Keratinocyte (primary cell): ENCODE measurements around the gene ACAD11. TPM values are rescaled to one million over a fixed set of nuclear protein-coding genes. Genes with fewer than 3 reads are reported as not detected.
A peak's percentile ranks its signal among the peaks of the same experiment; 100 is the strongest.

Source experiments
- DNase-seq: peaks from one replicate; pipeline ENCODE4 v3.0.0-alpha.2; 2011; ENCODE audit warnings: low read depth, missing footprints, low spot score
- FAIRE-seq: peaks from 2 replicates; lab custom pipeline; 2011; peaks lifted over from hg19 to GRCh38; lab: Jason Lieb, UNC
- H2AFZ ChIP-seq: 2 replicates; pipeline ENCODE4 v1.6.0; 2012; ENCODE audit warnings: low read length, control low read depth, inconsistent platforms; ENCODE audit not compliant: control insufficient read depth
- H3K27ac ChIP-seq: 2 replicates; pipeline ENCODE4 v1.5.1; 2011; ENCODE audit warnings: low read length; ENCODE audit not compliant: control insufficient read depth, insufficient read depth
- H3K27me3 ChIP-seq: 3 replicates; pipeline ENCODE4 v1.6.0; 2011; ENCODE audit warnings: low read length; ENCODE audit not compliant: control insufficient read depth, insufficient read depth; ENCODE audit errors: extremely low read depth
- H3K36me3 ChIP-seq, 2 experiments: 2 replicates in 1 of 2; 3 replicates in 1 of 2; pipeline ENCODE4 v1.5.1; 2011; ENCODE audit warnings: low read length in 2 of 2, mild to moderate bottlenecking in 1 of 2; ENCODE audit not compliant: control insufficient read depth in 2 of 2, insufficient read depth in 2 of 2; ENCODE audit errors: extremely low read depth in 1 of 2
- H3K4me1 ChIP-seq: 3 replicates; pipeline ENCODE4 v1.5.1; 2011; ENCODE audit warnings: low read length; ENCODE audit not compliant: control insufficient read depth, insufficient read depth; ENCODE audit errors: extremely low read depth
- H3K4me2 ChIP-seq: 3 replicates; pipeline ENCODE4 v1.6.0; 2011; ENCODE audit warnings: low read depth, low read length; ENCODE audit not compliant: control insufficient read depth, insufficient read depth; ENCODE audit errors: extremely low read depth
- H3K4me3 ChIP-seq, 3 experiments: fragments of 200-600 bp in 1 of 3; sonication (generic) in 1 of 3; 2 replicates in 2 of 3; 3 replicates in 1 of 3; pipeline ENCODE4 v1.5.1; 2011 to 2016; ENCODE audit warnings: low read length in 3 of 3, mild to moderate bottlenecking in 3 of 3, control low read depth in 2 of 3, inconsistent platforms in 1 of 3, low read depth in 1 of 3, mixed read lengths in 1 of 3, mixed run types in 1 of 3, moderate library complexity in 1 of 3; ENCODE audit not compliant: control insufficient read depth in 2 of 3, insufficient read depth in 2 of 3; ENCODE audit errors: extremely low read depth in 1 of 3
- H3K79me2 ChIP-seq: 2 replicates; pipeline ENCODE4 v1.6.0; 2012; ENCODE audit warnings: low read length; ENCODE audit not compliant: control insufficient read depth, insufficient read depth
- H3K9ac ChIP-seq: 3 replicates; pipeline ENCODE4 v1.6.0; 2011; ENCODE audit warnings: low read length; ENCODE audit not compliant: control insufficient read depth, insufficient read depth; ENCODE audit errors: extremely low read depth
- H3K9me1 ChIP-seq: 3 replicates; pipeline ENCODE4 v1.6.0; 2011; ENCODE audit warnings: low read length; ENCODE audit not compliant: control insufficient read depth, insufficient read depth; ENCODE audit errors: extremely low read depth
- H3K9me3 ChIP-seq: 2 replicates; pipeline ENCODE4 v1.5.1; 2012; ENCODE audit warnings: low read depth, low read length; ENCODE audit not compliant: control insufficient read depth
- H4K20me1 ChIP-seq: 3 replicates; pipeline ENCODE4 v1.6.0; 2011; ENCODE audit warnings: low read length; ENCODE audit not compliant: control insufficient read depth, insufficient read depth; ENCODE audit errors: extremely low read depth
- CTCF ChIP-seq, 3 experiments: IDR thresholded peaks in 1 of 3; conservative IDR thresholded peaks in 1 of 3; optimal IDR thresholded peaks in 1 of 3; 2 replicates in 2 of 3; 3 replicates in 1 of 3; pipeline versions ENCODE3 to v1.5.1; 2011; ENCODE audit warnings: low read length in 3 of 3, mild to moderate bottlenecking in 3 of 3, moderate library complexity in 2 of 3, control low read depth in 1 of 3, inconsistent platforms in 1 of 3; ENCODE audit not compliant: insufficient read depth in 2 of 3; ENCODE audit errors: extremely low read depth in 1 of 3
- EZH2 ChIP-seq: IDR thresholded peaks from one replicate; pipeline ENCODE4 v1.6.1; 2012; ENCODE audit warnings: inconsistent platforms, mild to moderate bottlenecking, low read length, moderate library complexity
- dilution Hi-C: fragments of 300-500 bp; cut with MboI; formaldehyde crosslinking; loops from one replicate; pipeline ENCODE4 v1.7.0; 2020; ENCODE audit warnings: low sequenced_read_pairs; ENCODE audit not compliant: extremely low pct_ligation_motif_present
- polyA plus RNA-seq, 5 experiments: library from polyadenylated mRNA; depleted of rRNA in 3 of 5; stranded (reverse) in 3 of 5; stranded (forward) in 1 of 5; unstranded in 1 of 5; fragments of >200 nt; gene quantifications; 1 replicate in 1 of 5; 2 replicates in 3 of 5; 3 replicates in 1 of 5; pipeline versions ENCODE4 v1.2.1 to v1.2.3, GENCODE V29; 2011 to 2012; ENCODE audit warnings: missing spikeins in 2 of 5, low read depth in 1 of 5, low replicate concordance in 1 of 5

The ACAD11 gene
- polyA plus RNA-seq, 1 donor (not counting 4 experiments of a cell fraction or from before 2014, with no cell fraction given) = 32.1 TPM

DNA sequence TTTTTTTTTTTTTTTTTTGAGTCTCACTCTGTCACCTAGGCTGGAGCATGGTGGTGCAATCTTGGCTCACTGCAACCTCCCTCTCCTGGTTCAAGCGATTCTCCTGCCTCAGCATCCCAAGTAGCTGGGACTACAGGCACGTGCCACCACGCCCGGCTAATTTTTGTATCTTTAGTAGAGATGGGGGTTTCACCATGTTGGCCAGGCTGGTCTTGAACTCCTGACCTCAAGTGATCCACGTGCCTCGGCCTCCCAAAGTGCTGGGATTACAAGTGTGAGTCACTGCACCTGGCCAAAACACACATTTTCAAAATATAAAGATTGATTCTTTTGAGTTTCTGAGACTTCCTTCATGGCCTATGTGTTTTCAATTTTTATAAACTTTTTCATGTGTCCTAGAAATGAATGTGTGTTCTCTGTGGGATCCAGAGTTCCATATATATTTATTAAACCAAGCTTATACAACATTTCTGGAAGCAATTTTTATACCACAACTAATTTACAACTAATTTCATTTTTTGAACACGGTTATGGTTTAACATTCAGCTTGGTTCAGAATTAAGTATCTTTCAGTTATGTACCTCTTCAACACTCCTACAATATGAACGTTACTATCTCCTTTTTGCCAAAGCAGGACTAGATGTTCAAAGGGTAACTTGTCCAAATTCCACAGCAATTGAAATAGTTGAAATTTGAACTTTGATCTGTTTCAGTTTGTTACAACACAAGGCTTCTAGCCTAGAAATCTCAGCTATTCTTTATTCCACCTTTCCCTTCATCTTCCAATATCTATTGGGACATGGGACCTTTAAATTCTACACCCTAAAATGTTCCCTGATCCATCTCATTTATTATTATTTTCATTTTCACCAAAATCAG lies 1.5 kb downstream of the ACAD11 start:
- no peaks in the 10 kb centered on the region for H4K20me1 ChIP-seq
- TF ChIP-seq CTCF (optimal IDR thresholded peaks at IDR 0.05 in 1 of 3, IDR thresholded peaks at IDR 0.05 in 1 of 3, conservative IDR thresholded peaks at IDR 0.05 in 1 of 3; ENCODE audit: extremely low read depth in 1 of 3, insufficient read depth in 2 of 3, low read length in 3 of 3) (no peak), EZH2 (no peak)
- H3K36me3 ChIP-seq = no peaks in the 10 kb centered on the region
- no peak overlapping the region for H3K9ac ChIP-seq
- H3K4me2 ChIP-seq = peak overlapping the region; percentile 97
- DNase-seq = no peak
- H3K9me3 ChIP-seq = no peaks in the 10 kb centered on the region
- FAIRE-seq = no peak
- no peaks in the 10 kb centered on the region for H3K9me1 ChIP-seq
- peaks cover 42% of the 10 kb centered on the region for H3K79me2 ChIP-seq
- no peaks in the 10 kb centered on the region for H3K27me3 ChIP-seq
- dilution Hi-C loops = no loop called here
- H3K4me1 ChIP-seq = peaks cover 14% of the 10 kb centered on the region
- H2AFZ ChIP-seq = no peak overlapping the region
- peak overlapping the region; percentile 95 for H3K27ac ChIP-seq
- peak overlapping the region; percentile 86 to 99 (median 98) for H3K4me3 ChIP-seq

DNA sequence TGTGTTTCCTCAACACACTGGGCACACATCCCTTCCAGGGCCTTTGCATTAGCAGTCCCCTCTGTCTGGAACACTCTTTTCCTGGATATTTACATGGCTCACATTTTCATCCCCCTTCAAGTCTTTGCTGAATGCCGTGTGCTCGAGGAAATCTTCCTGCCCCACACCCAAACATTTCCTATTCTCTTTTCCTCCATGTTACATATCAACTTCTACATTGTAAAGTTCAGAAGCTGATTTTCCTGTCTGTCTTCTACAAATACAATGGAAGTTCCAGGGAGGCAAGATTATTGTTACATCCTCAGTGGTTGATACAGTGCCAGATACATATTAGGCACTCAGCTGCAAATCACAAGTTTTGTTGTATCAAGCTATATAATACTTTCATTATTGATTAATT lies 4.1 kb downstream of the ACAD11 start:
- no peaks in the 10 kb centered on the region for H3K9me1 ChIP-seq
- peaks cover 3% of the 10 kb centered on the region for H3K4me1 ChIP-seq
- TF ChIP-seq EZH2 (no peak), CTCF (optimal IDR thresholded peaks at IDR 0.05 in 1 of 3, IDR thresholded peaks at IDR 0.05 in 1 of 3, conservative IDR thresholded peaks at IDR 0.05 in 1 of 3; ENCODE audit: extremely low read depth in 1 of 3, insufficient read depth in 2 of 3, low read length in 3 of 3) (no peak)
- H3K9ac ChIP-seq = no peak overlapping the region
- H3K27me3 ChIP-seq = no peaks in the 10 kb centered on the region
- no peak overlapping the region for H3K27ac ChIP-seq
- FAIRE-seq (no peak), DNase-seq (no peak)
- H3K4me3 ChIP-seq = no peak overlapping the region
- dilution Hi-C loops = no loop called here
- no peak overlapping the region for H2AFZ ChIP-seq
- peaks cover 15% of the 10 kb centered on the region for H3K79me2 ChIP-seq
- H3K36me3 ChIP-seq = no peaks in the 10 kb centered on the region
- no peaks in the 10 kb centered on the region for H4K20me1 ChIP-seq
- H3K4me2 ChIP-seq = no peak overlapping the region
- H3K9me3 ChIP-seq = no peaks in the 10 kb centered on the region
